HEK293 (cell line): ENCODE data around the gene EPB41L5.

Experiments used
- CTCF ChIA-PET: fragments of 350-600 bp; formaldehyde crosslinking; extraction: SDS; loops from one replicate; lab custom pipeline; 2021; ENCODE audit warnings: antibody characterized with exemption; lab: Yijun Ruan, JAX
- POLR2A ChIA-PET: fragments of 300-600 bp; formaldehyde crosslinking; extraction: SDS; loops from one replicate; lab custom pipeline; 2020; ENCODE audit warnings: antibody characterized with exemption, inconsistent platforms; lab: Yijun Ruan, JAX
- H3K27ac ChIP-seq: fragments of 200-500 bp; sonication (Bioruptor generic); 2 replicates; pipeline ENCODE4 v1.5.1; 2014; ENCODE audit warnings: low read depth, low read length, control low read depth, inconsistent platforms; ENCODE audit errors: extremely low read depth
- H3K36me3 ChIP-seq, 2 experiments: fragments of 200-500 bp in 1 of 2; sonication (Bioruptor generic) in 1 of 2; 1 replicate in 1 of 2; 2 replicates in 1 of 2; pipeline ENCODE4 v1.5.1; 2014 to 2017; ENCODE audit warnings: inconsistent platforms in 2 of 2, low read length in 2 of 2; ENCODE audit not compliant: control insufficient read depth in 2 of 2, insufficient read depth in 1 of 2
- H3K4me1 ChIP-seq: fragments of 200-500 bp; sonication (Bioruptor generic); 2 replicates; pipeline ENCODE4 v1.5.1; 2014; ENCODE audit warnings: mild to moderate bottlenecking, low read length, inconsistent platforms; ENCODE audit not compliant: control insufficient read depth, insufficient read depth
- H3K4me3 ChIP-seq: 2 replicates; pipeline ENCODE4 v1.5.1; 2011; ENCODE audit warnings: low read depth, mild to moderate bottlenecking, control low read depth, low read length, moderate library complexity
- H3K9me3 ChIP-seq: fragments of 200-500 bp; sonication (Bioruptor generic); 2 replicates; pipeline ENCODE4 v1.5.1; 2014; ENCODE audit warnings: low read depth, low read length, inconsistent platforms; ENCODE audit not compliant: control insufficient read depth, insufficient read depth
- GLIS2 ChIP-seq: fragments of 450-650 bp; formaldehyde crosslinking; IDR thresholded peaks from 2 replicates; pipeline ENCODE4 v1.5.1; 2016; ENCODE audit warnings: missing biosample characterization, missing genetic modification characterization
- HOXD13 ChIP-seq: sonication (generic); formaldehyde crosslinking; IDR thresholded peaks from 2 replicates; pipeline ENCODE4 v1.8.0; 2022; ENCODE audit warnings: missing genetic modification reagents, borderline replicate concordance
- ZBTB7A ChIP-seq: fragments of 450-650 bp; formaldehyde crosslinking; IDR thresholded peaks from 2 replicates; pipeline ENCODE4 v1.5.1; 2016; ENCODE audit warnings: low read depth, missing biosample characterization, missing genetic modification characterization
- ZBTB8A ChIP-seq: fragments of 450-650 bp; formaldehyde crosslinking; IDR thresholded peaks from 2 replicates; pipeline ENCODE4 v1.5.1; 2016; ENCODE audit warnings: missing biosample characterization, missing genetic modification characterization
- ZNF174 ChIP-seq: fragments of 450-650 bp; formaldehyde crosslinking; IDR thresholded peaks from 2 replicates; pipeline ENCODE4 v1.5.0; 2017; ENCODE audit warnings: missing biosample characterization, mild to moderate bottlenecking, missing genetic modification characterization
- ZNF274 ChIP-seq, 2 experiments: fragments of 200-500 bp in 1 of 2; fragments of 450-650 bp in 1 of 2; sonication (Bioruptor generic) in 1 of 2; formaldehyde crosslinking in 1 of 2; IDR thresholded peaks; 2 replicates each; pipeline versions ENCODE4 v1.5.1 to v1.6.1; 2014 to 2016; ENCODE audit warnings: borderline replicate concordance in 1 of 2, inconsistent platforms in 1 of 2, low read length in 1 of 2, missing biosample characterization in 1 of 2, missing genetic modification characterization in 1 of 2
- ZNF302 ChIP-seq: fragments of 450-650 bp; formaldehyde crosslinking; IDR thresholded peaks from 2 replicates; pipeline ENCODE4 v1.5.1; 2016; ENCODE audit warnings: missing biosample characterization, missing genetic modification characterization, low read depth
- ZNF350 ChIP-seq: fragments of 450-650 bp; formaldehyde crosslinking; IDR thresholded peaks from 2 replicates; pipeline ENCODE4 v1.5.0; 2017; ENCODE audit warnings: missing biosample characterization, mild to moderate bottlenecking, missing genetic modification characterization
- ZNF416 ChIP-seq: fragments of 450-650 bp; formaldehyde crosslinking; IDR thresholded peaks from 2 replicates; pipeline ENCODE4 v1.5.1; 2016; ENCODE audit warnings: missing biosample characterization, missing genetic modification characterization
- ZNF555 ChIP-seq: fragments of 450-650 bp; formaldehyde crosslinking; conservative IDR thresholded peaks from 2 replicates; pipeline ENCODE4 v1.5.1; 2017; ENCODE audit warnings: missing biosample characterization, mild to moderate bottlenecking, missing genetic modification characterization, inconsistent platforms
- ZNF571 ChIP-seq: fragments of 450-650 bp; formaldehyde crosslinking; IDR thresholded peaks from 2 replicates; pipeline ENCODE4 v1.5.0; 2017; ENCODE audit warnings: missing biosample characterization, missing genetic modification characterization
- ZNF792 ChIP-seq: fragments of 450-650 bp; formaldehyde crosslinking; IDR thresholded peaks from 2 replicates; pipeline ENCODE4 v1.5.1; 2016; ENCODE audit warnings: missing biosample characterization, missing genetic modification characterization
- TF ChIP-seq, protein P1 (sequence below): fragments of 450-650 bp; formaldehyde crosslinking; IDR thresholded peaks from 2 replicates; pipeline ENCODE4 v1.5.1; 2016; ENCODE audit warnings: missing biosample characterization, missing genetic modification characterization
- TF ChIP-seq, protein P2 (sequence below): fragments of 450-650 bp; formaldehyde crosslinking; IDR thresholded peaks from 2 replicates; pipeline ENCODE4 v1.5.1; 2016; ENCODE audit warnings: missing biosample characterization, missing genetic modification characterization
- TF ChIP-seq, protein P3 (sequence below): fragments of 450-650 bp; formaldehyde crosslinking; IDR thresholded peaks from 2 replicates; pipeline ENCODE4 v1.5.1; 2016; ENCODE audit warnings: missing biosample characterization, missing genetic modification characterization
- TF ChIP-seq, protein P4 (sequence below): fragments of 450-650 bp; formaldehyde crosslinking; IDR thresholded peaks from 2 replicates; pipeline ENCODE4 v1.5.1; 2016; ENCODE audit warnings: missing biosample characterization, missing genetic modification characterization, low read depth

EPB41L5 gene

DNA sequence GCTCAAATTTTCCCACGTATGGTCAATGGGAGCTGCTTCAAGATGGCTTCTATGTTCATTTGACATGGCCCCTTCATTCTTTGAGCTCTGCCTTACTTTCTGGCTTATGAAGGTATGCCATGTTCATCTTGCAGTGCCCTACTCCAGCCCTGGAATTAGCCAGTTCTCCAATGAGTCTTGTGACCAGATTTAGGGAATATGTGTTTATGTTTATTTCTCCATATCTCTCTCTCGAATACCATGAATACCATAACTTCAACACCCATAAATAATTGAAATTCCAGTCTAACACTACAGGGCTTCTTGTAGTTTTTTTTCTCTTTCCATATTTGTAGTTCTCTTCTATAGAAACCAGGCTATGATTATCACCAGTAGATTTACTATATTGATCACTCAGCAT, 39.7 kb downstream of the EPB41L5 start (continued):
- TF ChIP-seq ZNF571 (tag by site-specific recombination), result no peak
- TF ChIP-seq, protein P1, sequence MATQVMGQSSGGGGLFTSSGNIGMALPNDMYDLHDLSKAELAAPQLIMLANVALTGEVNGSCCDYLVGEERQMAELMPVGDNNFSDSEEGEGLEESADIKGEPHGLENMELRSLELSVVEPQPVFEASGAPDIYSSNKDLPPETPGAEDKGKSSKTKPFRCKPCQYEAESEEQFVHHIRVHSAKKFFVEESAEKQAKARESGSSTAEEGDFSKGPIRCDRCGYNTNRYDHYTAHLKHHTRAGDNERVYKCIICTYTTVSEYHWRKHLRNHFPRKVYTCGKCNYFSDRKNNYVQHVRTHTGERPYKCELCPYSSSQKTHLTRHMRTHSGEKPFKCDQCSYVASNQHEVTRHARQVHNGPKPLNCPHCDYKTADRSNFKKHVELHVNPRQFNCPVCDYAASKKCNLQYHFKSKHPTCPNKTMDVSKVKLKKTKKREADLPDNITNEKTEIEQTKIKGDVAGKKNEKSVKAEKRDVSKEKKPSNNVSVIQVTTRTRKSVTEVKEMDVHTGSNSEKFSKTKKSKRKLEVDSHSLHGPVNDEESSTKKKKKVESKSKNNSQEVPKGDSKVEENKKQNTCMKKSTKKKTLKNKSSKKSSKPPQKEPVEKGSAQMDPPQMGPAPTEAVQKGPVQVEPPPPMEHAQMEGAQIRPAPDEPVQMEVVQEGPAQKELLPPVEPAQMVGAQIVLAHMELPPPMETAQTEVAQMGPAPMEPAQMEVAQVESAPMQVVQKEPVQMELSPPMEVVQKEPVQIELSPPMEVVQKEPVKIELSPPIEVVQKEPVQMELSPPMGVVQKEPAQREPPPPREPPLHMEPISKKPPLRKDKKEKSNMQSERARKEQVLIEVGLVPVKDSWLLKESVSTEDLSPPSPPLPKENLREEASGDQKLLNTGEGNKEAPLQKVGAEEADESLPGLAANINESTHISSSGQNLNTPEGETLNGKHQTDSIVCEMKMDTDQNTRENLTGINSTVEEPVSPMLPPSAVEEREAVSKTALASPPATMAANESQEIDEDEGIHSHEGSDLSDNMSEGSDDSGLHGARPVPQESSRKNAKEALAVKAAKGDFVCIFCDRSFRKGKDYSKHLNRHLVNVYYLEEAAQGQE, result no peak
- TF ChIP-seq GLIS2 (tag by site-specific recombination), result no peak
- no peak for TF ChIP-seq ZNF274 (IDR thresholded peaks at IDR 0.05; ENCODE audit: low read length)
- TF ChIP-seq ZNF274 (tag by site-specific recombination; IDR thresholded peaks at IDR 0.05; ENCODE audit: borderline replicate concordance), result no peak
- no peak for TF ChIP-seq ZNF555 (tag by site-specific recombination)
- TF ChIP-seq HOXD13 (CRISPR knock-in tag), result no peak
- TF ChIP-seq, all 188 proteins: peak for 0

DNA sequence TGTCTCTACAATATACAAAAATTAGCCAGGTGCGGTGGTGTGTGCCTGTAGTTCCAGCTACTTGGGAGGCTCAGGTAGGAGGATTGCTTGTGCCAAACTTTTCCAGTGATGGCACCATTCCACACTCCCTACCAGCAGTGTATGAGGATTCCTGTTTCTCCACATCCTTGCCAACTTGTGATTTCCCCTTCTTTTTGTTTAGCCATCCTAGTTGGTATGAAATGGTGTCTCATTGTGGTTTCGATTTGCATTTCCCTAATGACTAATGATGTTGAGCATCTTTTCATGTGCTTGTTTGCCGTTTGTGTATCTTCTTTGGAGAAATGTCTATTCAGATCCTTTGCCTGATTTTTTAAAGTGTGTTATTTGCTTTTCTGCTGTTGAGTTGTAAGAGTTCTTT, 41.0 kb downstream of the EPB41L5 start:
- Histone ChIP-seq H3K36me3 (no peaks in the 10 kb centered on the region), H3K9me3 (no peaks in the 10 kb centered on the region; the same call in 1 of the 2 replicates), H3K4me3 (no peak overlapping the region), H3K4me1 (no peaks in the 10 kb centered on the region), H3K27ac (no peak overlapping the region)
- POLR2A ChIA-PET, result no interaction called here
- TF ChIP-seq ZBTB7A (no peak), ZNF416 (tag by site-specific recombination) (no peak), ZNF302 (tag by site-specific recombination) (no peak), ZNF174 (tag by site-specific recombination) (no peak), ZBTB8A (tag by site-specific recombination) (no peak), ZNF792 (tag by site-specific recombination) (no peak)
- TF ChIP-seq, protein P2, sequence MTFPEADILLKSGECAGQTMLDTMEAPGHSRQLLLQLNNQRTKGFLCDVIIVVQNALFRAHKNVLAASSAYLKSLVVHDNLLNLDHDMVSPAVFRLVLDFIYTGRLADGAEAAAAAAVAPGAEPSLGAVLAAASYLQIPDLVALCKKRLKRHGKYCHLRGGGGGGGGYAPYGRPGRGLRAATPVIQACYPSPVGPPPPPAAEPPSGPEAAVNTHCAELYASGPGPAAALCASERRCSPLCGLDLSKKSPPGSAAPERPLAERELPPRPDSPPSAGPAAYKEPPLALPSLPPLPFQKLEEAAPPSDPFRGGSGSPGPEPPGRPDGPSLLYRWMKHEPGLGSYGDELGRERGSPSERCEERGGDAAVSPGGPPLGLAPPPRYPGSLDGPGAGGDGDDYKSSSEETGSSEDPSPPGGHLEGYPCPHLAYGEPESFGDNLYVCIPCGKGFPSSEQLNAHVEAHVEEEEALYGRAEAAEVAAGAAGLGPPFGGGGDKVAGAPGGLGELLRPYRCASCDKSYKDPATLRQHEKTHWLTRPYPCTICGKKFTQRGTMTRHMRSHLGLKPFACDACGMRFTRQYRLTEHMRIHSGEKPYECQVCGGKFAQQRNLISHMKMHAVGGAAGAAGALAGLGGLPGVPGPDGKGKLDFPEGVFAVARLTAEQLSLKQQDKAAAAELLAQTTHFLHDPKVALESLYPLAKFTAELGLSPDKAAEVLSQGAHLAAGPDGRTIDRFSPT, result no peak
- TF ChIP-seq, protein P3, sequence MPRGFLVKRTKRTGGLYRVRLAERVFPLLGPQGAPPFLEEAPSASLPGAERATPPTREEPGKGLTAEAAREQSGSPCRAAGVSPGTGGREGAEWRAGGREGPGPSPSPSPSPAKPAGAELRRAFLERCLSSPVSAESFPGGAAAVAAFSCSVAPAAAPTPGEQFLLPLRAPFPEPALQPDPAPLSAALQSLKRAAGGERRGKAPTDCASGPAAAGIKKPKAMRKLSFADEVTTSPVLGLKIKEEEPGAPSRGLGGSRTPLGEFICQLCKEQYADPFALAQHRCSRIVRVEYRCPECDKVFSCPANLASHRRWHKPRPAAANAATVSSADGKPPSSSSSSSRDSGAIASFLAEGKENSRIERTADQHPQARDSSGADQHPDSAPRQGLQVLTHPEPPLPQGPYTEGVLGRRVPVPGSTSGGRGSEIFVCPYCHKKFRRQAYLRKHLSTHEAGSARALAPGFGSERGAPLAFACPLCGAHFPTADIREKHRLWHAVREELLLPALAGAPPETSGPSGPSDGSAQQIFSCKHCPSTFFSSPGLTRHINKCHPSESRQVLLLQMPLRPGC (tag by site-specific recombination), result no peak
- TF ChIP-seq, all 188 proteins: peak for 0
- CTCF ChIA-PET, result no interaction called here

DNA sequence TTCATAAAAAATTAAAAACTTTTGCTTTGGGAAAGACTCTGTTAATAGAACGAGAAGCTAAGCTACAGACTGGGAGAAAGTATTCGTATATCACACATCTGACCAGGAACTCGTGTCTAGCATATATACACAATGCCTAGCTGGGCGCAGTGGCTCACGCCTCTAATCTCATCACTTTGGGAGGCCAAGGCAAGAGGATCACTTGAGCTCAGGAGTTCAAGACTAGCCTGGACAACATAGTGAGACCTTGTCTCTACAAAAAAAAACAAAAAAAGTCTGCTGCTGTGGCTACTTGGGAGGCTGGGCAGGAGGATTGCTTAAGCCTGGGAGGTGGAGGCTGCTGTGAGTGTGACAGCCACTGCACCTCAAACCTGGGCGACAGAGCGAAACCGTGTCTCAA, 46.6 kb downstream of the EPB41L5 start:
- H3K4me1 ChIP-seq, result no peaks in the 10 kb centered on the region; the same call in 1 of the 2 replicates
- TF ChIP-seq, protein P4, sequence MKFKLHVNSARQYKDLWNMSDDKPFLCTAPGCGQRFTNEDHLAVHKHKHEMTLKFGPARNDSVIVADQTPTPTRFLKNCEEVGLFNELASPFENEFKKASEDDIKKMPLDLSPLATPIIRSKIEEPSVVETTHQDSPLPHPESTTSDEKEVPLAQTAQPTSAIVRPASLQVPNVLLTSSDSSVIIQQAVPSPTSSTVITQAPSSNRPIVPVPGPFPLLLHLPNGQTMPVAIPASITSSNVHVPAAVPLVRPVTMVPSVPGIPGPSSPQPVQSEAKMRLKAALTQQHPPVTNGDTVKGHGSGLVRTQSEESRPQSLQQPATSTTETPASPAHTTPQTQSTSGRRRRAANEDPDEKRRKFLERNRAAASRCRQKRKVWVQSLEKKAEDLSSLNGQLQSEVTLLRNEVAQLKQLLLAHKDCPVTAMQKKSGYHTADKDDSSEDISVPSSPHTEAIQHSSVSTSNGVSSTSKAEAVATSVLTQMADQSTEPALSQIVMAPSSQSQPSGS (tag by site-specific recombination), result no peak
- no peak for TF ChIP-seq ZNF350 (tag by site-specific recombination)
- TF ChIP-seq, all 188 proteins: peak for 0
- no peak overlapping the region for H3K27ac ChIP-seq
- no peaks in the 10 kb centered on the region; the same call in 1 of the 2 replicates for H3K9me3 ChIP-seq
- H3K4me3 ChIP-seq, result no peak overlapping the region
- no peaks in the 10 kb centered on the region for H3K36me3 ChIP-seq
- ChIA-PET CTCF (interaction anchor here (0.7 kb wide), 1 partner anchor 542 kb away, joined by 3 read pairs; no protein-coding TSS in a partner anchor), POLR2A (interaction anchor here (0.6 kb wide), 2 partner anchors 149 to 299 kb away, joined by 3 to 4 read pairs; no protein-coding TSS in a partner anchor)
